Measurements from ENCODE around the gene FCRL5. TPM values are rescaled to one million over a fixed set of nuclear protein-coding genes. Genes with fewer than 3 reads are reported as not detected.
"Not testable (repeated sequence)": the region's sequence is repeated elsewhere in the genome, so short reads cannot be mapped to it uniquely, and the experiment has no call there.

The FCRL5 gene
- total and polyA plus RNA-seq, 12 donors = 0.03 to 0.65 (median 0.13) TPM; not detected in 8

DNA sequence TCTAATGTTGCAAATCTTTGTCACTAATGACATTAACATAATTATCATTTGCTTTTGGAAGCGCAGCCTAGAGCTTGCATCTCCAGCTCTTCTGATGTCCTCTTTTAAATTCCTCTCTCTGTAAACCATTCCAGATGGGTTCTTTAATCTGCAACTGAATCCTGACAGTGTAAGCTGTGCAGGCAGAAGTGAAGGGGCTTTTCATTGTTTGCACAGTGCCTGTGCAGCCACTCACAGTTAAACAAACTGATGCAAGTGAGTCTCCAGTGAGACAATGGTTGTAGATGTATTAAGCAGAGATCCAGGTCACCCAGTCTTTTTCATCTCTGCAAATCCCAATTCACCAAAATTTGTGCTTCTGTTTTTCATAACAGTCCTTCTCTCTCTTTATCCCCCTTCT is 22.5 kb upstream of the FCRL5 start:
- Histone ChIP-seq H3K27me3 (peaks cover 0 to 28% (median 14%) of the 10 kb centered on the region in 7 donors), H3K4me1 (no peaks in the 10 kb centered on the region), H3K27ac (no peak overlapping the region), H3K36me3 (no peaks in the 10 kb centered on the region), H3K4me3 (no peak overlapping the region), H3K9me3 (no peaks in the 10 kb centered on the region)
- ATAC-seq (no peak), DNase-seq (no peak)
- 80 to 83% methylated on average over 1 of the region's 1 CpG for WGBS, 2 donors
- TF ChIP-seq CTCF (IDR thresholded peaks at IDR 0.05) = no peak
- intact Hi-C loops (cut with DNase I) = loop anchor here in 1 of 10 donors (5.0 kb wide), 1 partner anchor 547 kb away; no protein-coding TSS in a partner anchor

DNA sequence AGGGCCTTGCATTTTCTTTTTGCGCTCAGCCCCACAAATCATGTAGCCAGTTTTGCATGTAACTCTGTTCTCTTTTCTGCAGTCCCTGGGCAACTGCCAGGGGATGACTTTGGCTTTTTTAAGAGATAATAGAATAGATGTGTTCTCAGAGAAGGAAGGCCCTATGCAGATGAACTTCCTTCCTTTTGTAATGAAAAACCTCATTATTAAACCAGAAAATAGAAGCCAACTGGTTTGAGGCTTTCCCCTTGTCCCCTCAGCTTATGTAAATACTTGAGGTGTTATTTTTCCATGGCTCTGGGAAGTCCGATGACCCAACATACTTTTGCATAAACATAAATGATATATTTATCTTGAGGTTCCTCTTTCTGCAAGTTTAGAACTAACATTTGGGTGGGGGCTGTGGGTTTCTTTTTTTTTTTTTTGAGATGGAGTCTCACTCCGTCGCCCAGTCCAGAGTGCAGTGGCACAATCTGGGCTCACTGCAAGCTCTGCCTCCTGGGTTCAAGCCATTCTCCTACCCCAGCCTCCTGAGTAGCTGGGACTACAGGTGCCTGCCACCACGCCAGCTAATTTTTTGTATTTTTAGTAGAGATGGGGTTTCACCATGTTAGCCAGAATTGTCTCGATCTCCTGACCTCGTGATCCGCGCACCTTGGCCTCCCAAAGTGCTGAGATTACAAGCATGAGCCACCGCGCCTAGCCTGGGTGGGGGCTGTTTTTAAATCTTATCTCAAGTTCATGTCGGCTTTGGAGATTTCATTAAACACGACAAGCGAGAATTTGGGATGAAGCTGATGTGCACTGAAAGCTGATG is 14.4 kb upstream of the FCRL5 start:
- Histone ChIP-seq H3K36me3 (no peaks in the 10 kb centered on the region), H3K4me1 (no peaks in the 10 kb centered on the region), H3K4me3 (no peak overlapping the region), H3K27ac (no peak overlapping the region), H3K9me3 (no peaks in the 10 kb centered on the region), H3K27me3 (peaks cover 0 to 38% (median 17%) of the 10 kb centered on the region in 7 donors)
- intact Hi-C loops (cut with DNase I) = no loop called here
- no peak for DNase-seq
- no peak for TF ChIP-seq CTCF (IDR thresholded peaks at IDR 0.05)
- no peak for ATAC-seq
- WGBS, 2 donors = 75 to 81% methylated on average over 14 of the region's 14 CpGs

DNA sequence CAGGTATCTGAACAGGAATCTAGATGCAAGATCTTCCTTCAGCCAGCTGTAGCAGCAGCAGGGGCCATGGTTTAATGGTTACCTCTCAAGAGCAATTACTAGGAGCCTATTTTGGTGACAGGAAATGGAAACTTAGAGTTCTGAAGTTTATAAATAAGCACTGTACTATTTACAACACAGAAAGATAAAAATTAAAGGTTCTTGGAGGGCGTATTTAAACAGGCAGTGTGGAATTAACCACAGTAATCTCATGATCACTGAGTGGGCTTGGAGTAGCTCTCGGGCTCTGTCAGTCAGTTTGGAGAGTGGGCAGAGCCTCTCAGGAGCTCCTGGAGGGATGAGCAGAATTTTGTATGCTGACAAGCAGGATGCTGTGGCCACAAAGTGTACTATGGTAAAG is 10.2 kb upstream of the FCRL5 start:
- Histone ChIP-seq H3K4me1 (no peaks in the 10 kb centered on the region), H3K36me3 (no peaks in the 10 kb centered on the region), H3K27me3 (peaks cover 0 to 37% (median 13%) of the 10 kb centered on the region in 7 donors), H3K4me3 (no peak overlapping the region), H3K27ac (no peak overlapping the region), H3K9me3 (no peaks in the 10 kb centered on the region)
- intact Hi-C loops (cut with DNase I) = no loop called here
- 31 to 35% methylated on average over 2 of the region's 2 CpGs for WGBS, 2 donors
- no peak for TF ChIP-seq CTCF (IDR thresholded peaks at IDR 0.05)
- DNase-seq (no peak), ATAC-seq (no peak)

GRCh38 chr1:157558119-157558518 is 5.8 kb upstream of the FCRL5 start:
- intact Hi-C loops (cut with DNase I) = no loop called here

GRCh38 chr1:157548081-157548480 is 4.2 kb downstream of the FCRL5 start:
- H3K36me3 ChIP-seq; H3K27ac ChIP-seq; DNase-seq; H3K4me3 ChIP-seq; H3K4me1 ChIP-seq; H3K9me3 ChIP-seq; ATAC-seq; intact Hi-C loops (cut with DNase I): not testable (repeated sequence)
- 56 to 67% methylated on average over 1 of the region's 1 CpG for WGBS, 2 donors
- peaks cover 0 to 16% (median 4%) of the 10 kb centered on the region in 7 donors for H3K27me3 ChIP-seq

More at GRCh38 chr1:157558119-157558518, 5.8 kb upstream of the FCRL5 start:
- no peak for TF ChIP-seq CTCF (IDR thresholded peaks at IDR 0.05)
- Histone ChIP-seq H3K4me3 (no peak overlapping the region), H3K27ac (no peak overlapping the region), H3K36me3 (no peaks in the 10 kb centered on the region), H3K27me3 (peaks cover 0 to 23% (median 5%) of the 10 kb centered on the region in 7 donors), H3K4me1 (no peaks in the 10 kb centered on the region), H3K9me3 (no peaks in the 10 kb centered on the region)
- no peak for DNase-seq
- no peak for ATAC-seq
- WGBS, 2 donors = 58 to 75% methylated on average over 2 of the region's 2 CpGs
